HL-60 (cell line): ENCODE data around the gene STRIP2.
"Not testable (repeated sequence)": the region's sequence is repeated elsewhere in the genome, so short reads cannot be mapped to it uniquely, and the experiment has no call there.

Experiments
- DNase-seq, 2 experiments: peaks; one replicate each; pipeline ENCODE4 v3.0.0-alpha.2; 2010 to 2020; ENCODE audit warnings: low read depth in 1 of 2, low spot score in 1 of 2
- H3K27ac ChIP-seq: fragments of 250-450 bp; sonication (Bioruptor Pico); replicated peaks from 2 replicates; pipeline ENCODE4 v1.5.1; 2020; ENCODE audit warnings: mild to moderate bottlenecking, moderate library complexity
- H3K27me3 ChIP-seq: fragments of 250-450 bp; sonication (Bioruptor Pico); 2 replicates; pipeline ENCODE4 v1.5.1; 2021; ENCODE audit warnings: mild to moderate bottlenecking, moderate library complexity; ENCODE audit not compliant: insufficient read depth, poor library complexity, severe bottlenecking
- H3K4me3 ChIP-seq: replicated peaks from 2 replicates; pipeline ENCODE4 v1.5.1; 2011; ENCODE audit warnings: mild to moderate bottlenecking, control low read depth, low read length; ENCODE audit not compliant: insufficient read depth
- GABPA ChIP-seq: IDR thresholded peaks from 2 replicates; pipeline ENCODE4 v1.6.1; 2012; ENCODE audit warnings: low read depth
- POLR2AphosphoS5 ChIP-seq: IDR thresholded peaks from 2 replicates; pipeline ENCODE4 v1.6.1; 2012; ENCODE audit warnings: low read depth
- SPI1 ChIP-seq: IDR thresholded peaks from 2 replicates; pipeline ENCODE4 v1.6.1; 2012; ENCODE audit warnings: low read depth, mild to moderate bottlenecking, borderline replicate concordance
- TF ChIP-seq, protein P1 (sequence below): IDR thresholded peaks from one replicate; pipeline ENCODE4 v1.5.1; 2011; ENCODE audit warnings: low read length, control low read depth, inconsistent platforms; ENCODE audit not compliant: insufficient read depth
- TF ChIP-seq, protein P2 (sequence below): IDR thresholded peaks from 2 replicates; pipeline ENCODE4 v1.6.1; 2012; ENCODE audit warnings: low read depth; ENCODE audit not compliant: insufficient replicate concordance

Gene STRIP2

DNA sequence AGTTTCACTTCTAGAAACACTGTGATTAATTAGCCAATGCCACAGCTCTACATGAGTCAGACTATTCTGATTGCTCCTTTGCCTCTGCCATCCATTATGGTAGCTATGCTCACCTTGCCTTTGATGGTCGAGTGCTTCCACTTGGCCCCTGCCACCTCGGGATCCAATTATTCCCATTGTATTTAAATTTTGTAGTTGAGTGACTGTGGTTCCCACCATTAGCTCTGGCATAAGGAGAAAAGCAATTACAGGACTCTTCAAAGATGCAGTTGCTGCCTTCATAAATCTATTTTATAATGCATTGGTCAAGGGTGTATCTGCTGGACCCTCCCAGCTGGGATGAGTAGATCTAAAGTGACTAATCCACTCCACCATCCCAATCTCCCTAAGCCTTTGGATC lies 14.4 kb downstream of the STRIP2 start:
- not testable (repeated sequence) for H3K27me3 ChIP-seq, H3K4me3 ChIP-seq, H3K27ac ChIP-seq, DNase-seq

DNA sequence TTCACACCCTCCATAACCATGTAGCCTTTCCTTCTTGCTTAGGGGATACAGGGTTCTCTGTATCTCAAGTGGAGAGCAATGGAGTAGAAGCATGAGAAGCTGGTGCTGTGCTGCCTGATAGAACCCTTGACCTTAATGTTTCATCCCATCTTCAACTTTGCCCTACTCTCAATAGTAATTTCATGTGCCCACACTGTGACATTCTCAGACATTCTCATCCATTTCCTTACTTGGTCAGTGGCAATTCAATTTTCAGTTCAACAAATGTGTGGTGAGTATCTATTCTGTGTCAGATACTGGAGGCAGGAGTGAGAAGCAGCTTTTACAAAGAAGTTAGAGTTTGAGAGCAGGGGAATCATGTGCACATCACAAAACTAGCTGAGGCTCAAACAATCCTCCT lies 16.1 kb downstream of the STRIP2 start:
- DNase-seq: no peak
- Histone ChIP-seq H3K27ac (no peak overlapping the region), H3K4me3 (no peak overlapping the region), H3K27me3 (no peaks in the 10 kb centered on the region)
- no peak for TF ChIP-seq SPI1
- TF ChIP-seq, protein P1, sequence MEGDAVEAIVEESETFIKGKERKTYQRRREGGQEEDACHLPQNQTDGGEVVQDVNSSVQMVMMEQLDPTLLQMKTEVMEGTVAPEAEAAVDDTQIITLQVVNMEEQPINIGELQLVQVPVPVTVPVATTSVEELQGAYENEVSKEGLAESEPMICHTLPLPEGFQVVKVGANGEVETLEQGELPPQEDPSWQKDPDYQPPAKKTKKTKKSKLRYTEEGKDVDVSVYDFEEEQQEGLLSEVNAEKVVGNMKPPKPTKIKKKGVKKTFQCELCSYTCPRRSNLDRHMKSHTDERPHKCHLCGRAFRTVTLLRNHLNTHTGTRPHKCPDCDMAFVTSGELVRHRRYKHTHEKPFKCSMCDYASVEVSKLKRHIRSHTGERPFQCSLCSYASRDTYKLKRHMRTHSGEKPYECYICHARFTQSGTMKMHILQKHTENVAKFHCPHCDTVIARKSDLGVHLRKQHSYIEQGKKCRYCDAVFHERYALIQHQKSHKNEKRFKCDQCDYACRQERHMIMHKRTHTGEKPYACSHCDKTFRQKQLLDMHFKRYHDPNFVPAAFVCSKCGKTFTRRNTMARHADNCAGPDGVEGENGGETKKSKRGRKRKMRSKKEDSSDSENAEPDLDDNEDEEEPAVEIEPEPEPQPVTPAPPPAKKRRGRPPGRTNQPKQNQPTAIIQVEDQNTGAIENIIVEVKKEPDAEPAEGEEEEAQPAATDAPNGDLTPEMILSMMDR: no peak
- no peak for TF ChIP-seq GABPA
- TF ChIP-seq, protein P2, sequence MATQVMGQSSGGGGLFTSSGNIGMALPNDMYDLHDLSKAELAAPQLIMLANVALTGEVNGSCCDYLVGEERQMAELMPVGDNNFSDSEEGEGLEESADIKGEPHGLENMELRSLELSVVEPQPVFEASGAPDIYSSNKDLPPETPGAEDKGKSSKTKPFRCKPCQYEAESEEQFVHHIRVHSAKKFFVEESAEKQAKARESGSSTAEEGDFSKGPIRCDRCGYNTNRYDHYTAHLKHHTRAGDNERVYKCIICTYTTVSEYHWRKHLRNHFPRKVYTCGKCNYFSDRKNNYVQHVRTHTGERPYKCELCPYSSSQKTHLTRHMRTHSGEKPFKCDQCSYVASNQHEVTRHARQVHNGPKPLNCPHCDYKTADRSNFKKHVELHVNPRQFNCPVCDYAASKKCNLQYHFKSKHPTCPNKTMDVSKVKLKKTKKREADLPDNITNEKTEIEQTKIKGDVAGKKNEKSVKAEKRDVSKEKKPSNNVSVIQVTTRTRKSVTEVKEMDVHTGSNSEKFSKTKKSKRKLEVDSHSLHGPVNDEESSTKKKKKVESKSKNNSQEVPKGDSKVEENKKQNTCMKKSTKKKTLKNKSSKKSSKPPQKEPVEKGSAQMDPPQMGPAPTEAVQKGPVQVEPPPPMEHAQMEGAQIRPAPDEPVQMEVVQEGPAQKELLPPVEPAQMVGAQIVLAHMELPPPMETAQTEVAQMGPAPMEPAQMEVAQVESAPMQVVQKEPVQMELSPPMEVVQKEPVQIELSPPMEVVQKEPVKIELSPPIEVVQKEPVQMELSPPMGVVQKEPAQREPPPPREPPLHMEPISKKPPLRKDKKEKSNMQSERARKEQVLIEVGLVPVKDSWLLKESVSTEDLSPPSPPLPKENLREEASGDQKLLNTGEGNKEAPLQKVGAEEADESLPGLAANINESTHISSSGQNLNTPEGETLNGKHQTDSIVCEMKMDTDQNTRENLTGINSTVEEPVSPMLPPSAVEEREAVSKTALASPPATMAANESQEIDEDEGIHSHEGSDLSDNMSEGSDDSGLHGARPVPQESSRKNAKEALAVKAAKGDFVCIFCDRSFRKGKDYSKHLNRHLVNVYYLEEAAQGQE: no peak
- no peak for TF ChIP-seq POLR2AphosphoS5

DNA sequence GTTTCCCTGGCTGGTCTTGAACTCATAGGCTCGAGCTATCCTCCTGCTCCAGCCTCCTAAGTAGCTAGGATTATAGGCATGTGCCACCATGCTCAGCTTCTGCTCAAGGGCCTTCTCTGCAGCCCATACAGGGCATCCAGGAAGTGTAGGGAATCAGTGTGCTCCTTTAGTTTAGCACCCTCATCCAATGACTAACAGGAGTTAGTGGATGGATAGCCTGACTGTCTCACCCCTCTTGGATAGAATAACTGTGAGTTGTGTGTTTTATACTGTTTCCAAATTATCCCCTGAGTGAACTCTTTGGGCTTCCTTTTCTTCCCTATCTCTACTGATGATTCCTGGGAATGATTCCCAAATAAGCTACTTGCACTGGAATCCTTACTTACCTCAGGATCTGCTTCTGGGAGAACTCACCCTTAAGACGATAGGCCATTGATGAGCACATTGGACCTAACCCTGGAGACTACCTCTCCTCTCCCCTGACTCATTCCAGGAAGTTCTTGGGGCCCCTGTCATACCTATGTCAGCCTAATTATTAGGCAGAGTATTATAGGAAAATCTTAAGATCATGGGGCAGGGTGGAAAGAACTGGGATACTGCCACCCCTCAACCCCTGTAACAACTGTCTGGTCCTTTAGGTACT lies 18.5 kb downstream of the STRIP2 start:
- Histone ChIP-seq H3K4me3 (no peak overlapping the region), H3K27me3 (no peaks in the 10 kb centered on the region), H3K27ac (no peak overlapping the region)
- DNase-seq: no peak
- TF ChIP-seq, protein P1: no peak

DNA sequence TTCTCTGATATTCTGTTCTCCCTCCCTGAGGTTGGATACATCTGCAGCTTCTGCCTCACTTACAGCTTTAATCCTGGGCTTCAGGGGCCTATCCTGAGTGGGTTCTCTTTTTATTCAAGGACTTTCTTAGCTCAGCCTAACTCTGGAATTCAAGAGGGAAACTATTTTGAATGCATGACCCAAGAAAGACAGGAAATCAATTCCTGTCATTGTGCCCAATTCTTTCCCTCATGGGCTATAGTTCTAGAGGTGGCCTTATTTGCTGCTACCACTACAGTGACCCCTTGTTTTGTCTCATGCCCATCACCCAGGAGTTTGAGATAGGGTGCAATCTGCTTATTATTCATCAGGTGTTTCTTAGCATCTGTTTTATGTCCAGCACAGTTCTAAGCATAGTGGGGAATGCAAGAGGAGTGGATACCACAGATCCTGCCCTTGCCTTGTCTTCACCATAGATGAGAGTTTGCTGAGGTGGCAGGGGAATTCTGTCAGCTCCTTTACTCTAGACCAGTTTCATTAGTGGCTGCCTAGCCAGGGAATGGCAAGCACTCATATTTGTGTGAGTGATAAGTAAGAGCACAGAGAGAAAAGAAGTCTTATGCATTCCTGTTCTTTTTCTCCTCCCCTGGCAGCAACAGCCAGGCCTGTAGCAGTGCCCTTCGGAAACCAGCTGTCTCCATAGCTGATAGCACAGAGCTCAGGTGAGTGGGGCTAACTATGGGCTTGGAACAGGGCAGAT lies 19.4 kb downstream of the STRIP2 start:
- DNase-seq: no peak
- no peak for TF ChIP-seq GABPA
- no peak for TF ChIP-seq SPI1
- no peak for TF ChIP-seq POLR2AphosphoS5
- TF ChIP-seq, protein P2: no peak
- TF ChIP-seq, protein P1: no peak
- Histone ChIP-seq H3K27me3 (no peaks in the 10 kb centered on the region), H3K27ac (no peak overlapping the region), H3K4me3 (no peak overlapping the region)
